Mucosa of descending colon (tissue), 3 donors: Measurements from ENCODE around the gene SOX3. TPM values are rescaled to one million over a fixed set of nuclear protein-coding genes. Genes with fewer than 3 reads are reported as not detected.

ENCODE experiments used
- ATAC-seq: fragments of 200-7000 bp; cut with Tn5 transposase; one replicate; pipeline ENCODE4 v1.9.1; 2020; ENCODE audit warnings: mild to moderate bottlenecking, moderate library complexity
- DNase-seq, 3 donors: peaks; one replicate each; pipeline ENCODE4 v3.0.0-alpha.2; 2020
- H3K36me3 ChIP-seq: fragments of 200-600 bp; one replicate; pipeline ENCODE4 v1.8.0; 2021; ENCODE audit warnings: low read depth, mild to moderate bottlenecking
- H3K4me1 ChIP-seq: fragments of 200-600 bp; one replicate; pipeline ENCODE4 v1.8.0; 2021; ENCODE audit warnings: low read depth, mild to moderate bottlenecking
- H3K4me3 ChIP-seq: fragments of 200-600 bp; one replicate; pipeline ENCODE4 v1.8.0; 2021; ENCODE audit warnings: mild to moderate bottlenecking
- H3K9me3 ChIP-seq: fragments of 200-600 bp; one replicate; pipeline ENCODE4 v1.8.0; 2021; ENCODE audit warnings: mild to moderate bottlenecking
- intact Hi-C, 2 donors: fragments of 100-400 bp; cut with DNase I in 1 of 2; cut with micrococcal nuclease in 1 of 2; formaldehyde crosslinking; loops; one replicate each; pipeline versions ENCODE4 v1.11.0 to v1.11.1; 2022; cut with DNase I, micrococcal nuclease
- total RNA-seq, 3 donors: library from RNA; stranded (reverse); fragmentation: NEBNext Ultra II Directional in 2 of 3; extraction: Animal tissue kit (Norgen Biotek cat#: 25700) in 2 of 3; gene quantifications; one replicate each; pipeline versions ENCODE4 v1.2.1 to v1.2.4, GENCODE V29; 2021 to 2023
- TF ChIP-seq, protein P1 (sequence below): fragments of 200-600 bp; IDR thresholded peaks from one replicate; pipeline ENCODE4 v1.8.0; 2022; ENCODE audit warnings: antibody characterized with exemption, mild to moderate bottlenecking
- donor health status: DM: no; HTN: no; CAD: no; lungs with moderate emphysema.
- donor health status: DM: no; HTN: no; CAD: no.
- donor health status: DM: no; HTN: yes; CAD: no.

The SOX3 gene
- total RNA-seq, 3 donors from 2014 or later, result not detected

DNA sequence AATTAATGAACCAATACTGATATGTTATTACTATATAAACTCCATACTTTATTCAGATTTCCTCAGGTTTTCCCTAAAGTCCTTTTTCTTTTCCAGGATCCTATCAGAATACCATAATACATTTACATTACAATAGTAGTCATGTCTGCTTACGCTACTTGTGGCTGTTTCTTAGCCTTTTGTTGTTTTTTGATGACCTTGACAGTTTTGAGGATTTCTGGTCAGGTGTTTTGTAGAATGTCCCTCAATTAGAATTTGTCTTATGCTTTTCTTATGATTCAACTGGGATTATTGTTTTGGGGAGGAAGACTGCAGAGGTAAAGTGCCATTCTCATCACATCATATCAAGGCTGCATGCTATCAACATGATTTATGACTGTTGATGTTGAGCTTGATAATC, 9.1 kb downstream of the SOX3 start:
- Histone ChIP-seq H3K9me3 (no peaks in the 10 kb centered on the region), H3K36me3 (no peaks in the 10 kb centered on the region), H3K4me1 (no peaks in the 10 kb centered on the region), H3K4me3 (no peak overlapping the region)
- ATAC-seq (no peak), DNase-seq (no peak)
- TF ChIP-seq, protein P1, sequence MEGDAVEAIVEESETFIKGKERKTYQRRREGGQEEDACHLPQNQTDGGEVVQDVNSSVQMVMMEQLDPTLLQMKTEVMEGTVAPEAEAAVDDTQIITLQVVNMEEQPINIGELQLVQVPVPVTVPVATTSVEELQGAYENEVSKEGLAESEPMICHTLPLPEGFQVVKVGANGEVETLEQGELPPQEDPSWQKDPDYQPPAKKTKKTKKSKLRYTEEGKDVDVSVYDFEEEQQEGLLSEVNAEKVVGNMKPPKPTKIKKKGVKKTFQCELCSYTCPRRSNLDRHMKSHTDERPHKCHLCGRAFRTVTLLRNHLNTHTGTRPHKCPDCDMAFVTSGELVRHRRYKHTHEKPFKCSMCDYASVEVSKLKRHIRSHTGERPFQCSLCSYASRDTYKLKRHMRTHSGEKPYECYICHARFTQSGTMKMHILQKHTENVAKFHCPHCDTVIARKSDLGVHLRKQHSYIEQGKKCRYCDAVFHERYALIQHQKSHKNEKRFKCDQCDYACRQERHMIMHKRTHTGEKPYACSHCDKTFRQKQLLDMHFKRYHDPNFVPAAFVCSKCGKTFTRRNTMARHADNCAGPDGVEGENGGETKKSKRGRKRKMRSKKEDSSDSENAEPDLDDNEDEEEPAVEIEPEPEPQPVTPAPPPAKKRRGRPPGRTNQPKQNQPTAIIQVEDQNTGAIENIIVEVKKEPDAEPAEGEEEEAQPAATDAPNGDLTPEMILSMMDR, result no peak
- intact Hi-C loops, result no loop called here

DNA sequence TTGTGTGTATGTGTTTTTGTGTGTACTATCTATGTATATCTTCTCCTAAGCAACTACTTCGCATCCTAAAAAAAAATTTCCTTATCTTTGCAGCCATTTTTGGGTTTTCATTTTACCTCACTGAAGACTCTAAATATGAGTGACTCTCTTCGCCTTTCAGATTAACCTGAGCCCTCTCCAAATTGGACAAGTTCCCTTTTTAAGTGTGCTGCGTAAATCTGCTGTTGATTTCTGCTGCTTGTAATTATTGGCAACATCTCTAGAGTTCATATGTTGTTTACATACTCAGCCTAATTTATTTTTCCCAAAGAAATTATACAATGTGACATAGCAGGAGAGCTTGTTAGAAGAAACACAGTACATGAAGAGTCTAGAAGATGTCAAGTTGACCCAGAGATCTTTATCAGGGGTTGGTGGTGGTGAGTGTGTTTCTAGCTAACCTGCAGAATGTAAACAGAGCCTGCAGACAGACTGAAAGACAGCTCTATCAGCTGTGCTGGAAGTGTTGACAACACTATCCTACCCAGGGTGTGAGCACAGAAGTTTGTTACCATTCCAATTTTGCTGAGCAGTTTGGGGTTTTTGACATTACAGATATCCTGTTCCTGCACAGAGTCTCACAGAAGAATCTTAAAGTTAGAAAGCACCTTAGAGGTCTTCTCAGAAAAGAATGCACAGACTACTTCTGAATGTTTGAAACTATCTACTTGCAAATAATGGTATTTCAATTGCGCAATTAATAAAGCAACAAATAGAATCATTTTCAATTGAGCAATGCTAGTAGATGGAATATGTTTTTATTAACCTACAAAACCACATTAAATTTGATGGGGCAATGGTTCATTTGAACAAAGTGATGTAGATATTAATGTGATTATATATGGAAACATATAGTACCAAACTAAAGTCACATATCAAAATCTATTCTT, 12.5 kb downstream of the SOX3 start:
- TF ChIP-seq, protein P1, result no peak
- intact Hi-C loops, result no loop called here
- ATAC-seq, result no peak
- no peaks in the 10 kb centered on the region for H3K36me3 ChIP-seq
- H3K9me3 ChIP-seq, result no peaks in the 10 kb centered on the region
- H3K4me3 ChIP-seq, result no peak overlapping the region
- no peaks in the 10 kb centered on the region for H3K4me1 ChIP-seq
- DNase-seq, result no peak

DNA sequence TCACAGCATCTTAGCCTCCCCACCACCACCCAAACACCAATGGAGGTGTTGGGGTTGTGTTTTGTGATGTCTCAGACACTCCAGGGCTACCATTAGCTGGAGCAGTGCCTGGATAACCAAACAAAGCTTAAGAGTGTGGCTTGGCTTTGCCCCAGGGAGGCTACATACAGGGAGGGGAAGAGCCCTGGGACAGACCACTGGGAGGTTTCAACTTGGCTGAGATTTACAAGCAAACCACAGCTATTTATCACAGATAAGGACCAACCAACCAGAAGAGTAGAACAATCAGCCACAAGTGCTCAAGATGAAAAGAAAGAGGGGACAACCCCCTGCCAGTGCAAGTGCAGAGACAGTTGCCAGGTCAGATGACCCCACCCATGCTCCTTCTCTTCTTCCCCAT, 24.1 kb downstream of the SOX3 start:
- Histone ChIP-seq H3K4me1 (no peaks in the 10 kb centered on the region), H3K4me3 (no peak overlapping the region), H3K9me3 (no peaks in the 10 kb centered on the region), H3K36me3 (no peaks in the 10 kb centered on the region)
- ATAC-seq (no peak), DNase-seq (no peak)
- TF ChIP-seq, protein P1, result no peak
- intact Hi-C loops, result no loop called here

DNA sequence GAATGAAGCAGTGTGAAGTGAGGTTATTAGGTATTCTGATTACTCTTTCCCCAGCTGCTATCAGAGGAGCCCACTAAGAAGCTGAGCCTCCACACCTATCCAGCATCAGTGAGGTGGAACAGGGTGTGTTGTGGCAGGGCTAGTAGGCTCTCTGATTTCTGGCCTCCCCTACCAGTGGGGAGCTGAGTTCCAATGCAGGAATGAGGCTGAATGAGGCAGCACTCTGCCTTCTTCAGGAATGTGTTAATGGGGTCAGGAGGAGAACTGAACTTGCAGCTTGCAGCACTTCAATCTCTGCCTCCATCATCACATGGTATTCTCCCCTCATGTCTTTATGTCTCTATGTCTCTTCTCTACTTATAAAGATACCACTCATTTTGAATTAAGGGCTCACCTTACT, 26.9 kb downstream of the SOX3 start:
- intact Hi-C loops, result no loop called here
- Histone ChIP-seq H3K4me3 (no peak overlapping the region), H3K36me3 (no peaks in the 10 kb centered on the region), H3K4me1 (no peaks in the 10 kb centered on the region), H3K9me3 (peaks cover 10% of the 10 kb centered on the region)
- DNase-seq (no peak), ATAC-seq (no peak)
- TF ChIP-seq, protein P1, result no peak

DNA sequence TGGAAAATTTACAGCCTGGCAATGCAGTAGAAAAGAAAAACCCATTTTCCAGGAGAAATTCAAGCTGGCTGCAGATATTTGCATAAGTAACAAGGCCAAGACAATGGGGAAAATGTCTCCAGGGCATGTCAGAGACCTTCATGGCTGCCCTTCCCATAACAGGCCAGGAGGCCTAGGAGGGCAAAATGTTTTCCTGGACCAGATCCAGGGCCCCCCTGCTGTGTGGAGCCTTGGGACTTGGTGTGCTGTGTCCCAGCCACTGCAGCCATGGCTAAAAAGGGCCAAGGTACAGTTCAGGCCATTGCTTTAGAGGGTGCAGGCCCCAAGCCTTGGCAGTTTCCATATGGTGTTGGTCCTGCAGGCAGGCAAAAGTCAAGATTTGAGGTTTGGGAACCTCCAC, 29.8 kb downstream of the SOX3 start:
- no peak overlapping the region for H3K4me3 ChIP-seq
- no peak for DNase-seq
- peaks cover 10% of the 10 kb centered on the region for H3K9me3 ChIP-seq
- intact Hi-C loops, result no loop called here
- H3K36me3 ChIP-seq, result no peaks in the 10 kb centered on the region
- no peak for ATAC-seq
- TF ChIP-seq, protein P1, result no peak
- no peaks in the 10 kb centered on the region for H3K4me1 ChIP-seq
